ENCODE data around the gene POLR3B.

- TF ChIP-seq SUZ12 (IDR thresholded peaks at IDR 0.05; ENCODE audit: extremely low read depth, insufficient read depth, insufficient read length) (no peak), YY1 (IDR thresholded peaks at IDR 0.05; ENCODE audit: insufficient read depth, insufficient read length) (no peak)
Measured at GRCh38 chr12:106386813-106387535, 29.4 kb downstream of the POLR3B start.

Data from NT2/D1 (cell line).